ENCODE measurements around the gene KLHL36.
A peak's percentile ranks its signal among the peaks of the same experiment; 100 is the strongest.
"Not testable (repeated sequence)": the region's sequence is repeated elsewhere in the genome, so short reads cannot be mapped to it uniquely, and the experiment has no call there.

KLHL36 gene

DNA sequence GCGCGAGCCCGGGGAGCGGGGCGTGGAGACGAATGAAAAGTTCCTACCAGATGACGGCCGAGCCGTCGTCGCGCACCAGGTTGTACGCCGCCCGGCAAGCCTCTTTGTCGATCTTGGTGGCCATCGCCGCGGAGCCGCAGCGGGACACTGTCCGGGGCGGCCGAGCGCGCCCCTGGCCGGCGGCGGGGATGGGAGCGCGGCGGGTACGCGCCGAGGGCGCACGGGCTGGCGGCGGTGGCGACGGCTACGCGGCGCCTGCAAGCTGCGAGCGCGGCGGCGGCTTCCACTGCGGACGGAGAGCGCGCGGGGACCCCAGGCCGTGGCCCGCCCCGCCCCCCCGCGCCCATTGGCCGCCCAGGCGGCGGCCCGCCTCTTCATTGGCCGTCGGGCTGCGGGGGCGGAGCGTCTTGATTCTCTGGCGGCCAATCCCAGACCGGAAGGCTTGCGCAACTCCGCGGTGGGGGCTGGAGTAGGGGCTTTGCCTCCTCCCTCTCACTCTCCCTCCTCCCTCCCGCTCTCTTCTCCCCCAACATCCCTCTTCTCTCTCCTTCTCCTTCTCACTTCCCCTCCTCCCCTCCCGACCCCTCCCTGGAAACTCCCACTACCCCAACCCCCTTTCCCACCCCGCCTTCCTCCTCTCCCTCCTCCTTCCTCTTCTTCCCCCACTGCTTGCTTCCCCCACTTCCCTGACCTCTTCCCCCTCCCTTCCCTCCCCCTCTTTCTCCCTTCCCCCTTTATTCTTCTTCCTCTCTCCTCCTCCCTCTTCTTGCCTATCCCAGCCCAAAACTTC lies 30.3 kb upstream of the KLHL36 start, which contains the start of gene COTL1:
TSS of gene COTL1 (minus strand) at position 288 of the 790 bp plus-strand sequence. CDS start at position 124, 164 bp downstream.
- H3K9ac ChIP-seq (ENCODE audit: low read length), result peak within 1 kb of the TSS; percentile 69
- H3K36me3 ChIP-seq (ENCODE audit: control insufficient read depth, low read depth, low read length), result no peaks in the 10 kb centered on the region
- H3K27ac ChIP-seq (ENCODE audit: low read length), result peak within 1 kb of the TSS; percentile 47
- peaks cover 11% of the 10 kb centered on the region for H3K27me3 ChIP-seq (ENCODE audit: control insufficient read depth, insufficient read depth, low read length)
- peaks cover 10% of the 10 kb centered on the region for H3K4me1 ChIP-seq (ENCODE audit: control insufficient read depth, low read depth, low read length)
- H3K4me3 ChIP-seq (ENCODE audit: low read length), result peak within 1 kb of the TSS; percentile 77
- H3K9me3 ChIP-seq (ENCODE audit: control insufficient read depth, low read depth, low read length), result no peaks in the 10 kb centered on the region

DNA sequence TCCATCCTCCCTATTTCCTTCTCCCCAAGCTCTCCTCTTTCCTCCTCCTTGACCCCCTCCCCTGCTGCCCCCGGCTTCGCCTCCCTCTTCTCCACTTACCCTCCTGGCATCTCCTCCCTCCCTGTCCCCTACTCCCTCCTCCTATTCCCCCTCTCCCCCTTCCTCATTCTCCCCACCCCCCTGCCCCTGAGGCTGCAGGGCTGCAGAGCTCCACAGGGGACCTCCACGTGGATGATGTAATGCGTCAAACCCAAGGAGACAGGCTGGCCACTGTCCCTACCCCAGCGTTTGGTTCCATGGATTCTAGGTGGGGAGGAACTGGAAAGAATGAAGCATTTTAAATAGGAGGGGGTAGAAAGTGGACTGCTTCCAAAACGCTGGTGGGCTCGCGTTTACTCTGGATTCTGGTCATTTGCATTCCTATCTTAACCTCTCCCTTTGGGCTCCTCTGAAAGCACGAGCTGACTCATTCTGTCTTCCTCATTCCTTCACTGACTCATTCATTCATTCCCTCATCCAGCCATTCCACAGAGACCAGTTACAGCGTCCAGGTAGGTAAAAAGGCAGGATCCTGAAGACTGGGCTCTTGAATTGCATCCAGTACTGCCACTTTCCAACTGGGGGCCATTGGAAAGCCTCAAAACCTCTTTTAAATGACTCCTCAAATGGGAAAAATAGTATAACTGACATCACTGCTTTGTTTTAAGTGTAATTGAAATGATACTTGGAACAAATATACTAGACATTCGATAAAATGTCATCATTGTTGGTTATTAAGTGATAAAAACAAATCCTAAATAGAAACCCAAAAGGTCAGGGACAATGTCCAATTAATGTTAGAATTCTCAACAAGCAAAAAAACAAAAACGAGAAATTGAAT lies 29.5 kb upstream of the KLHL36 start:
- Histone ChIP-seq H3K9me3 (ENCODE audit: control insufficient read depth, low read depth, low read length) (no peaks in the 10 kb centered on the region), H3K36me3 (ENCODE audit: control insufficient read depth, low read depth, low read length) (no peaks in the 10 kb centered on the region), H3K27ac (ENCODE audit: low read length) (peak overlapping the region; percentile 47), H3K4me3 (ENCODE audit: low read length) (peak overlapping the region; percentile 34), H3K9ac (ENCODE audit: low read length) (peak overlapping the region; percentile 69), H3K27me3 (ENCODE audit: control insufficient read depth, insufficient read depth, low read length) (peaks cover 11% of the 10 kb centered on the region), H3K4me1 (ENCODE audit: control insufficient read depth, low read depth, low read length) (peaks cover 8% of the 10 kb centered on the region)

DNA sequence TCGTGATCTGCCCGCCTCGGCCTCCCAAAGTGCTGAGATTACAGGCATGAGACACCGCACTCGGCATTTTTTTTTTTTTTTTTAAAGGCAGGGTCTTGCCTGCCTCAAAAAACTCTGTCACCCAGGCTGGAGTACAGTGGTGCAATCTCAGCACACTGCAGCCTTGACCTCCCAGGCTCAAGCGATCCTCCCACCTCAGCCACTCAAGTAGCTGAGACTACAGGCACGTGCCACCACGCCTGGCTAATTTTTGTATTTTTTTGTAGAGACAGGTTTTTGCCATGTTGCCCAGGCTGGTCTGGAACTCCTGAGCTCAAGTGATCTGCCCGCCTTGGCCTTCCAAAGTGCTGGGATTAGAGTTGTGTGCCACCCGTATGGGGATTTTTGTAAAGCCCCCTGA lies 27.4 kb upstream of the KLHL36 start:
- H3K4me3 ChIP-seq (ENCODE audit: low read length); H3K9ac ChIP-seq (ENCODE audit: low read length); H3K9me3 ChIP-seq (ENCODE audit: control insufficient read depth, low read depth, low read length); H3K27ac ChIP-seq (ENCODE audit: low read length); H3K4me1 ChIP-seq (ENCODE audit: control insufficient read depth, low read depth, low read length); H3K36me3 ChIP-seq (ENCODE audit: control insufficient read depth, low read depth, low read length): not testable (repeated sequence)
- peaks cover 11% of the 10 kb centered on the region for H3K27me3 ChIP-seq (ENCODE audit: control insufficient read depth, insufficient read depth, low read length)

DNA sequence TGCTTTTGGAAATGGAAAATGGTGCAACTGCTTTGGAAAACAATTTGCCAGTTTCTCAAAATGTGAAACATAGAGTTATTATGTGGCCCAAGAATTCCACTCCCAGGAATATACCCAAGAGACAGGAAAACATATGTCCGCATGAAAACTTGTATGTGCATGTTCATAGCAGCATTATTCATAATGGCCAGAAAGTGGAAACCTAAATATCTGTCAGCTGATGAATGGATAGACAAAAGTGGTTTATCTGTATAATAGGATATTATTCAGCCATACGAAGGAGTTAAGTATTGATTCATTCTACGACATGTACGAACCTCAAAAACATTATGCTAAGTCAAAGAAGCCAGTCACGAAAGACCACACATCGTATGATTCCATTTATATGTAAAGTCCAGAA lies 22.8 kb upstream of the KLHL36 start:
- Histone ChIP-seq H3K27me3 (ENCODE audit: control insufficient read depth, insufficient read depth, low read length) (no peaks in the 10 kb centered on the region), H3K27ac (ENCODE audit: low read length) (no peak overlapping the region), H3K9me3 (ENCODE audit: control insufficient read depth, low read depth, low read length) (no peaks in the 10 kb centered on the region), H3K36me3 (ENCODE audit: control insufficient read depth, low read depth, low read length) (no peaks in the 10 kb centered on the region), H3K9ac (ENCODE audit: low read length) (no peak overlapping the region), H3K4me3 (ENCODE audit: low read length) (no peak overlapping the region), H3K4me1 (ENCODE audit: control insufficient read depth, low read depth, low read length) (no peaks in the 10 kb centered on the region)

DNA sequence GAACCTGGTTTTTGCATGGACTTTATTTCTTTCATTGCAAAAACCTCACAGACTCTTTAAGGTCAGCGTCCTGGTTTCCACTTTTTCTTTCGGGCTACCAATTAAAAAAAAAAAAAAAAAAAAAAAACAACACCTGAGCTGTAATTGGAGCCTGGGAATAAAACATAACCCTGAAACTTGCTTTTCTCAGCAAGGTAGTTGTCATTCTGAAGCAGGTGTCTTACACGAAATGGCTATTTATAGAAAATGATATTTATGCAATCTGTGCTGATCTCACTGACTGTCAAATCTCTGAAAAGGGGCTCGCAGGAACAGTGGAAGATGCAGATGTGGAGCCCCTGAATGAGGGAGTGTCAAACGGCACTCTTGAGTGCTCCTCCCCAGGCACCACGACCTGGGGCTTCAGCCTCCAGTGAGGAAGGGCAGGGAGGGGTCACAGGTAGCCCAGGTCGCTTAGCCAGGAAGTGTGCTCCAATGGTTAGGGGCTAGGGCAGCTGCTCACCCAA lies 20.0 kb upstream of the KLHL36 start:
- H3K4me1 ChIP-seq (ENCODE audit: control insufficient read depth, low read depth, low read length), result no peaks in the 10 kb centered on the region
- H3K36me3 ChIP-seq (ENCODE audit: control insufficient read depth, low read depth, low read length), result no peaks in the 10 kb centered on the region
- H3K27ac ChIP-seq (ENCODE audit: low read length), result no peak overlapping the region
- no peak overlapping the region for H3K9ac ChIP-seq (ENCODE audit: low read length)
- H3K9me3 ChIP-seq (ENCODE audit: control insufficient read depth, low read depth, low read length), result no peaks in the 10 kb centered on the region
- no peak overlapping the region for H3K4me3 ChIP-seq (ENCODE audit: low read length)
- H3K27me3 ChIP-seq (ENCODE audit: control insufficient read depth, insufficient read depth, low read length), result no peaks in the 10 kb centered on the region

DNA sequence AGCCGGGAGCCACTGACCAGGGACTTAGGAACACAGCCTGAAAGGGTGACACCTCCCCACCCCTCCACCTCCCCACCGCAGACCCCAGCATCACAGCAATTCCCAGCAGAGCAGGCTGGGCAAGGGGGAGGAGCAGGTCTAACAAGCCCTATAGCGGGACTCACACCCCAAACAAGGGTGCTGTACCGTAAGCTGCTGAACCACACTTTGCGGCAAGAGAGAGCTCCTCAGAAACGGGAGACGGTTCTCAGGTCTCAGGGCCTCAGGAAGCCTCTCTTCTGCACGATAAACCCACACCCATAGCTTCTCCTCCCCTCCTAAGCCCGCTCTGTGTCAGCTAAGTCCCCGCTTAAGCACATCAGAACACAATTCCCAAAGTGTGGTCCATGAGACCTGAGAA lies 18.7 kb upstream of the KLHL36 start:
- no peaks in the 10 kb centered on the region for H3K36me3 ChIP-seq (ENCODE audit: control insufficient read depth, low read depth, low read length)
- H3K4me1 ChIP-seq (ENCODE audit: control insufficient read depth, low read depth, low read length), result no peaks in the 10 kb centered on the region
- H3K4me3 ChIP-seq (ENCODE audit: low read length), result no peak overlapping the region
- H3K9ac ChIP-seq (ENCODE audit: low read length), result no peak overlapping the region
- no peaks in the 10 kb centered on the region for H3K27me3 ChIP-seq (ENCODE audit: control insufficient read depth, insufficient read depth, low read length)
- H3K9me3 ChIP-seq (ENCODE audit: control insufficient read depth, low read depth, low read length), result no peaks in the 10 kb centered on the region
- no peak overlapping the region for H3K27ac ChIP-seq (ENCODE audit: low read length)

DNA sequence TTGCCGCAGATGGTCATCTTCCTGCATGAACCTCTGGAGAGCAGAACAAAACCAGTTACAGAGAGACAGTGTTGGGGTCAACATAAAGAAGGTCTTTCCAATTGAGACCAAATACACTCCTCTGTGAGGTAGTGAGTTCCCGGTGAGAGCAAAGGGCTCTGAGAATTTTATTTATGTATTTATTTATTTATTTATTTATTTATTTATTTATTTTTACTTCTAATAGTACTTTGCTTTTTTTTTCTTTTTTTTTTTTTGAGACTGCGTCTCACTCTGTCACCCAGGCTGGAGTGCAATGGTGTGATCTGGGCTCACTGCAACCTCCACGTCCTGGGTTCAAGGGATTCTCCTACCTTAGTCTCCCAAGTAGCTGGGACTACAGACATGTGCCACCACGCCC lies 18.3 kb upstream of the KLHL36 start:
- no peak overlapping the region for H3K27ac ChIP-seq (ENCODE audit: low read length)
- no peak overlapping the region for H3K9ac ChIP-seq (ENCODE audit: low read length)
- H3K27me3 ChIP-seq (ENCODE audit: control insufficient read depth, insufficient read depth, low read length), result no peaks in the 10 kb centered on the region
- no peaks in the 10 kb centered on the region for H3K9me3 ChIP-seq (ENCODE audit: control insufficient read depth, low read depth, low read length)
- no peaks in the 10 kb centered on the region for H3K4me1 ChIP-seq (ENCODE audit: control insufficient read depth, low read depth, low read length)
- no peak overlapping the region for H3K4me3 ChIP-seq (ENCODE audit: low read length)
- no peaks in the 10 kb centered on the region for H3K36me3 ChIP-seq (ENCODE audit: control insufficient read depth, low read depth, low read length)

DNA sequence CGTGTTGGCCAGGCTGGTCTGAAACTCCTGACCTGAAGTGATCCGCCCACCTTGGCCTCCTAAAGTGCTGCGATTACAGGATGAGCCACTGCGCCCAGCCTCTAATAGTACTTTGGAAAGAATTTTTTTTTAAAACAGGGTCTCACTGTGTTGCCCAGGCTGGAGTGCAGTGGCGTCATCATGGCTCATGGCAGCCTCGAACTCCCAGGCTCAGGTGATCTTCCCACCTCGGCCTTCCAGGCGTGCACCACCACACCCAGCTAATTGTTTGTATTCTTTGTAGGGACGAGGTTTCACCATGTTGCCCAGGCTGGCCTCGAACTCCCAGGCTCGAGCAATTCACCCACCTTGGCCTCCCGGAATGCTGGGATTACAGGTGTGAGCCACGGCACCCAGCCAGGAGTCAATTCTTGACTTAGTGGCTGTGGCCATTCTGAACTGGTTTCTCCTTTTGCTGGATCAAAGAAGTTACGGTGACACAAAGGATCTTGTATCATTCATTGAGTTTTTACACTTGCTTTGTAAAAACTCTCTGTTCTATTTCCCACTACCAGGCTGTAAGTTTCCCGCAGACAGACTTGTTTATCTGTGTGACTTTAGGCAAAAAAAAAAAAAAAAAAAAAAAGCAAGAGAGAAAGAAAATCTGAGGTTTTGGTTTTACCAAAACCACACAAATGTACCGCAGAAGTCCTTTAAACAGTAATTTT lies 17.7 kb upstream of the KLHL36 start:
- H3K9ac ChIP-seq (ENCODE audit: low read length), result no peak overlapping the region
- H3K9me3 ChIP-seq (ENCODE audit: control insufficient read depth, low read depth, low read length), result no peaks in the 10 kb centered on the region
- H3K27ac ChIP-seq (ENCODE audit: low read length), result no peak overlapping the region
- H3K27me3 ChIP-seq (ENCODE audit: control insufficient read depth, insufficient read depth, low read length), result no peaks in the 10 kb centered on the region
- no peaks in the 10 kb centered on the region for H3K36me3 ChIP-seq (ENCODE audit: control insufficient read depth, low read depth, low read length)
- no peak overlapping the region for H3K4me3 ChIP-seq (ENCODE audit: low read length)
- no peaks in the 10 kb centered on the region for H3K4me1 ChIP-seq (ENCODE audit: control insufficient read depth, low read depth, low read length)

DNA sequence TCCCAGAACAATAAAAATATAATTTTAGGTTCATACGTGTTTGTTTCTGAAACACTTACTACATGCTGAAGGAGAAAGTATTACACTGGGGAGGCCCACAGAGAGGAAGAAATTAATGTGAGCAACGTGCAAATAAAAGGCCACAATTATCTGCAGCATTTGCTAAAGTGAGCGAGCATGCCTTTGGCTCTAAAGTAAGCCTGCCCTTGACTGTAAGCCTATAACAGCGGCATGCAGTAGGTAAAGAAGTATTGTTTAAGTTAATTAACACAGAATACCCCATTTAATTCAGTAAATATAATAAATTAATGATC lies 17.2 kb upstream of the KLHL36 start:
- Histone ChIP-seq H3K27ac (ENCODE audit: low read length) (no peak overlapping the region), H3K36me3 (ENCODE audit: control insufficient read depth, low read depth, low read length) (no peaks in the 10 kb centered on the region), H3K27me3 (ENCODE audit: control insufficient read depth, insufficient read depth, low read length) (no peaks in the 10 kb centered on the region), H3K9ac (ENCODE audit: low read length) (no peak overlapping the region), H3K9me3 (ENCODE audit: control insufficient read depth, low read depth, low read length) (no peaks in the 10 kb centered on the region), H3K4me1 (ENCODE audit: control insufficient read depth, low read depth, low read length) (no peaks in the 10 kb centered on the region), H3K4me3 (ENCODE audit: low read length) (no peak overlapping the region)

DNA sequence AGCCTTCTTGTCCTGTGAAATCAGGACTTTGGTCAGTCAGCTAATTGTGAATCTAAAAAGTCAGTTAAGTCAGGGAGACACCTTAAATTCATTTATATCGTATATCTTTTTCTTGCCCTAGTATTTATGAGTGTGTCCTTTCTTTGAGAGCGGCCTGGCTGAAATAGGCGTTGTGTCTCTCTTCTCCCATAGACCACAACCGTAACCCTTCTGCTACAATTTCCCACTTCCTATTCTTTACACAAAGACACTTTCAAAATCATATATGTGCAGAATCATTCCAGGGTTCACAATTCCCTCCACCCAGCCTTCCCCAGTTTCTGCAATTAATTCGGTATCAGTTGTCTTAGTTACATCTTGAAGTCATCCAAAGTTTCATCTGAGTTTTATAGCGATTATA lies 16.4 kb upstream of the KLHL36 start:
- Histone ChIP-seq H3K27me3 (ENCODE audit: control insufficient read depth, insufficient read depth, low read length) (no peaks in the 10 kb centered on the region), H3K9me3 (ENCODE audit: control insufficient read depth, low read depth, low read length) (no peaks in the 10 kb centered on the region), H3K36me3 (ENCODE audit: control insufficient read depth, low read depth, low read length) (no peaks in the 10 kb centered on the region), H3K4me3 (ENCODE audit: low read length) (no peak overlapping the region), H3K9ac (ENCODE audit: low read length) (no peak overlapping the region), H3K4me1 (ENCODE audit: control insufficient read depth, low read depth, low read length) (no peaks in the 10 kb centered on the region), H3K27ac (ENCODE audit: low read length) (no peak overlapping the region)

DNA sequence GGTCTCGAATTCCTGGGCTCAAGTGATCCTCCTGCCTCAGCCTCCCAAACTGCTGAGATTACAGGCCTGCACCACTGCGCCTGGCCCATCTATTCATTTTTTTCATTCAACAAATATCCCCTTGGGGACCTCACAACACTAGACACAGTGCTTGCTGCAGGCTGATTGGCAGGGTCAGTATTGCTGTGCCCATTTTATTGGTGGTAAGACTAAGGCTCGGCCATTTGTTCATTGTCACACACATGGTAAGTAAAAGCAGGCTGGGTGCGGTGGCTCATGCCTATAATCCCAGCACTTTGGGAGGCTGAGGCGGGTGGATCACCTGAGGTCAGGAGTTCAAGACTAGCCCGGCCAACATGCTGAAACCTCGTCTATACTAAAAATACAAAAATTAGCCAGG lies 15.4 kb upstream of the KLHL36 start:
- H3K9ac ChIP-seq (ENCODE audit: low read length); H3K9me3 ChIP-seq (ENCODE audit: control insufficient read depth, low read depth, low read length); H3K27me3 ChIP-seq (ENCODE audit: control insufficient read depth, insufficient read depth, low read length); H3K27ac ChIP-seq (ENCODE audit: low read length); H3K4me3 ChIP-seq (ENCODE audit: low read length); H3K36me3 ChIP-seq (ENCODE audit: control insufficient read depth, low read depth, low read length); H3K4me1 ChIP-seq (ENCODE audit: control insufficient read depth, low read depth, low read length): not testable (repeated sequence)
